HG03196 (cell line): ENCODE data around the gene MMP10.

Experiments used
- ATAC-seq: cut with Tn5 transposase; IDR thresholded peaks from one replicate; pipeline ENCODE4 v1.9.1; 2021; ENCODE audit not compliant: unreplicated experiment

The MMP10 gene

DNA sequence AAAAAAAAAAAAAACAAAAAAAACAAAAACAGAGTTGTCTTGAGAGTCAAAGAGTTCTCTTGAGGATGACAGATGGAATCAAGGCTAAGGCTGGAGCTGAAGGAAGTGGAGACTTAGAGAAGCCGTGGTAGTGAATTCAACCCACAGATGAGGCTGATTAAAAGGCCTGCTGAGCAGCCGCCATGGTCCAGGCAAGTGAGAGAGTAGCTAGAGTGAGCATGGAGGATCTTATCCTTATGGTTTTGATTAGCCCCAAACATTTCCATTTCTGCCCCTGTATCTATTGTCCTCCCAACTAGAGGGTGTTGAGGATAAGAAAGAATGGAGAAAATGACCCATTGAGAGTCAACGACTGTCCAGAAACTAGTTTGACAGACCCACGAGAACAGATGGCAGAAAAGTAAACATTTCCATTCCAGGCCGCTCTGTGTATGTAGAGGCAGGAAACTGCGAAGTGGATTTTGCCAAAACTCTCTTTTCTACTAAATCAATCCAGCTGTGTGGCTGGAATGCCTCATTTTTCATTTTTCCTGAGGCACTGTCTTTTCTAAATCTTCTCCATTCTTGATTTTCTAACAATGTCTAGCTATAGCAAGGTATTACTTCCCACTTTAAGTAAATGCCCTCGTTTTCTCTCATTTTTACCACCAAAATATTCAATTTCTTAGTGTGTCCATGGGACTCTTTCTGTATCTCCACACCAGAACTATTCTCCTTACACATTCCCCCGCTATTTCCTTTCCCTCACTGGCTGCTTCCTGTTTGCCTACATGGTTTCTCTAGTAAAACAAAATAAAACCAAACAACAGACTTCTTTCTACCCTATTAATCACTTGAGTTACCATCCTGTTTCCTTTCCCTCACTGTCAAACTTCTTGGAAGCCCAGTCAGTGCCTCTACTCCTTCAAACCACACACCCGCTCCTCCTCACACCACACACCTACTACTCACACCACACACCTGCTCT lies 50.3 kb downstream of the MMP10 start:
- ATAC-seq = no peak

DNA sequence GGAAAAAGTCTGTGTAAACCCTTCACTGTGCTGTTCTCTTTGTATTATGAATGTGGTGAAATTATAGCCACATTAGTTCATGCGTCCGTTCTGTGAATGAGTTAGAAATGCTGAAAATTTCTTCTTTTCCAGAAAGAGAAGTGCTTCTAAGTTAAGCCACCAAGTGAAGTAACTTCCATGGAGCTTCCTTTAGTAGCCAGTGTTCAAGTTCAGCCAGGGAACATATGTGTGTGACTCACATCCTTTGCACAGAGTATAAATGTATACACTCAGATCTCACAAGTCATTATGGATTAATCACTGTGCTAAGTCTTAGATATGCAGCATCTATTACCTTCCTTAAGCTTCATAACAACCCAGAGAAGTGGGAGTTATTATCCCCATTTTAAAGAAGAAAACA lies 52.5 kb downstream of the MMP10 start:
- ATAC-seq = no peak

GRCh38 chr11:102724904-102725500 lies 55.4 kb downstream of the MMP10 start, which contains the start of gene MMP8:
Gene MMP8 (minus strand): TSS chr11:102724954. CDS start chr11:102724855, 99 bp downstream.
- ATAC-seq = no peak

DNA sequence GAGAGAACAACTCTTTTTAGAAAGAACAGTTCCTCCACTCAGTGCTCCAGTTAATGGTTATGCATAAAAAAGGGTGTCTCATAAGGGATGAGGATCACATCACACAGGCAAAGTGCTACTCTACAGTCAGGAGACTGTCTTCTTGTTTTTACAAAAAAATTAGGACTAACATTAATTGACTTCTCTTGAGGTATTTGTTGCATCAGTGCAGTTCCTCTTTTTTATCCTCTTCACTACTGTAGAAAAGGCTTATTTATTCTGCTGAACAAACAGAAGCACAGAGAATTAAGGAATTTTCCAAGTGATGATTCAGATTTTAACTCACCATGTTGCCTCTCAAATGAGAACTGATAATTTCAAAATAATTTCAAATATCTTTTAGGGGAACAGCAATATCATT lies 57.6 kb downstream of the MMP10 start:
- no peak for ATAC-seq
